GM19023 (cell line): ENCODE results near the gene CELF5.

ENCODE experiments used
- ATAC-seq: cut with Tn5 transposase; IDR thresholded peaks from one replicate; pipeline ENCODE4 v1.9.1; 2021; ENCODE audit warnings: mild to moderate bottlenecking, moderate library complexity; ENCODE audit not compliant: unreplicated experiment

Gene CELF5

DNA sequence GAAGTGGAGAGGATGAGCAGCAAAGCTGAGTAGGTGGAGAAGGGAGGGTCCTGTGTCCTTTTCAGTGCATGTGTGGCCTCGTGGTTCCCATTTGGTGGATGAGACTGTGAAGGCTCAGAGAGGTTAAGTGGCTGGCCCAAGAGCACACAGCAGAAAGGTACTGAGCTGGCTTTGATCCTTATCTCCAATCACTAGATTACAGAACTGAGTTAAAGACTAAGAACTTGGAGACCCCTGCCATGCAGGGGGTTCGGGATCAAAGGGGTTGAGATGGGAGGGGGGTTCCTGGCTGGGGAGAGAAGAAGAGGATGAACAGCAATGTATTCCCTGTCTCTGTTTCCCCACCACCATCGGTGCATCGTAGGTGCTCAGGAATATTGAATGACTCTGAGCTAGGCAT lies 11.8 kb downstream of the CELF5 start:
- no peak for ATAC-seq

DNA sequence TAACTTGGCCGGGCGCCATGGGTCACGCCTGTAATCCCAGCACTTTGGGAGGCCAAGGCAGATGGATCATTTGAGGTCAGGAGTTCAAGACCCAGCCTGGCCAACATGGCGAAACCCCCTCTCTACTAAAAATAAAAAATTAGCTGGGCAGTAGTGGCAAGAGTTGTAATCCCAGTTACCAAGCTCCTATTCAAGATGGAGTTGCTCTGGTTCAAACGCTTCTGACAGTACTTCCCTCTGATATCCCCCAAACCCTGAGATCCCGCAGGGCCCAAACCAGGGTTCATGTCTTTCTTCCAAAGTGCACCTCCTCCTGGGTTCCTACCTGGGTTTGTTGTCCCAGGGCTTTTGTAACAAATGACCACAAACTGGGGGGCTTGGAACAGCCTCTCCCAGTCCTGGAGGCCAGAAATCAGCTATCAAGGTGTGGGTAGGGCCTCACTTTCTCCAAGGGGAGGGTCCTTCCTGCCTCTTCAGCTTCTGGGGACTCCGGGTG lies 13.7 kb downstream of the CELF5 start:
- ATAC-seq: no peak

DNA sequence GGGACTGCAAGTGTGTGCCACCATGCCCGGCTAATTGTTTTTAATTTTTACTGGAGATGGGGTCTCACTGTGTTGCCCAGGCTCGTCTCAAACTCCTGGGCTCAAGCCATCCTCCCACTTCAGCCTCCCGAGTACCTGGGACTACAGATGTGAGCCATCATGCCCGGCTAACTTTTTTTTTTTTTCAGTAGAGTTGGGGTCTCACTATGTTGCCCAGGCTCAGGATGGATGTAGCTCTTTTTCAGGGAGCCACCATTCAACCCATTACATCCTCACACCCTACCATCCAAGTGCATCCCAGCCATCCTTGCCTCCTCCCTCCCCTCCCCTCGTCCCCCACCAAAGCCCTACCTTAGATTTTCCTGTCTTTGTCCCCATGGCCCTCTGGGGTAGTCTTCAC lies 14.9 kb downstream of the CELF5 start:
- no peak for ATAC-seq

DNA sequence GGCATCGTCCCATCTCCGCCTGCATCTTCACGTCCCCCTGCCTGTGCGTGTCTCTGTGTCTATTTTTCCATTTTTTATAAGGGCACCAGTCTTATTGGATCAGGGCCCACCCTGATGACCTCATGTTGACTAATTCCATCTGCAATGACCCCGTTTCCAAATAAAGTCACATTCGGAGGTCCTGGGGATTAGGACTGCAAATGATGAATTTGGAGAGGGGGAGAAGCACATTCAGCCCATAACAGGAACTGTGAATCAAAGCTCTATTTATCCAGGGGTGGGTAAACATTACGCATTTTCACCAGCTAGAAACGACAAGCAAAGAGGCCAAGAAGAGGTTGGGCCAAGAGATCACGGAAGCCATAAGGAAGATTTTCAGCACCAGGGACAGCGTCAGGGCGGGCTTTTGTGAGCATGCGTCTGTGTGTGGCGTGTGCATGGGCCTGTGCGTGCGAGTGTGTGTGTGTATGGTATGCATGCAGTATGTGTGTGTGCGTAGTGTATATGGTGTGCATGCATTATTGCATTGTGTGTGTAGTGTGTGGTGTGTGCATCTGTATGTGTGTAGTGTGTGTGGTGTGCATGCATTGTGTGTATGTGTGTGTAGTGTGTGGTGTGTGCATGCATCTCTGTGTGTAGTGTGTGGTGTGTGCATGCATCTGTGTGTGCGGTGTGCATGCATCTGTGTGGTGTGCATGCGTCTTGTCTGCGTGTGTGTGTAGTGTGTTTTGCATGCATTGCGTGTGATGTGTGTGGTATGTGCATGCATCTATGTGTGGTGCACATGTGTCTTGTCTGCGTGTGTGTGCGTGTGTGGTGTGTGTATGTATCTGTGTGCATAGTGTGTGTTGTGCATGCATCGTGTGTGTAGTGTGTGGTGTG lies 19.6 kb downstream of the CELF5 start:
- no peak for ATAC-seq

DNA sequence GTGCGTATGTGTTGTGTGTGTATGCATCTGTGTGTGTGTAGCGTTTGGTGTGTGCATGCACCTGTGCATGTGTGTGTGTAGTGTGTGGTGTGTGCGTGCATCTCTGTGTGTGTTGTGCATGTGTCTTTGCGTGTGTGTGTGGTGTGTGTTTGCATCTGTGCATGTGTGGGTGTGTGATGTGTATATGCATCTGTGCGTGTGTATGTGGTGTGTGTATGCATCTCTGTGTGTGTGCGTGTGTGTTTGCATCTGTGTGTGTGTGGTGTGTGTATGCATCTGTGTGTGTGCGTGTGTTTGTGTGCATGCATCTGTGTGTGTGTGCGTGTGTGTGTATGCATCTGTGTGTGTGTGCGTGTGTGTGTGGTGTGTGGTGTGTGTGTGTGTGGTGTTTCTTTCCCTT lies 20.6 kb downstream of the CELF5 start:
- no peak for ATAC-seq

DNA sequence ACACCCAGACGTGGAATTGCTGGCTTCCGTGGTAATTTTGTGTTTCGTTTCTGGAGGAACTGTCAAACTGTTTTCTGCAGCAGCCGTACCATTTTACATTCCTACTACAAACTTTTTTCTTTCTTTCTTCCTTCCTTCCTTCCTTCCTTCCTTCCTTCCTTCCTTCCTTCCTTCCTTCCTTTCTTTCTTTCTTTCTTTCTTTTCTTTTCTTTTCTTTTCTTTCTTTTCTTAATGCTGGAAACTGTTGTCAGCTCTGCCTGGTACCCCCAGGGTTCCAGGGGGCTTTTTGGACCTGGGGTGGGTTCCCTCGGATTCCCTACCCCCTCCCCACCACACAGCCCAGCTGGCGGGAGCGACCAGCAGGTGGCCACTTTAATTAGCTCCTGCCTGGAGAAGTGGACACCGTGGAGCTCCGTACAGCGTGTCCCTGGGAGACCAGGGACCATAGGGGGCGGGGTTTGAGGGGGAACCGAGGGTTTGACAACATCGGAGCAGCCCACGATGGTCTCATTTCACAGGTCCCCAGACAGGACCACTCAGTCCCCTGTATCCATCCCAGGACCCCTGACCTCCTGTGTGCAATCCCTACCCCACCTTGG lies 24.4 kb downstream of the CELF5 start:
- no peak for ATAC-seq

DNA sequence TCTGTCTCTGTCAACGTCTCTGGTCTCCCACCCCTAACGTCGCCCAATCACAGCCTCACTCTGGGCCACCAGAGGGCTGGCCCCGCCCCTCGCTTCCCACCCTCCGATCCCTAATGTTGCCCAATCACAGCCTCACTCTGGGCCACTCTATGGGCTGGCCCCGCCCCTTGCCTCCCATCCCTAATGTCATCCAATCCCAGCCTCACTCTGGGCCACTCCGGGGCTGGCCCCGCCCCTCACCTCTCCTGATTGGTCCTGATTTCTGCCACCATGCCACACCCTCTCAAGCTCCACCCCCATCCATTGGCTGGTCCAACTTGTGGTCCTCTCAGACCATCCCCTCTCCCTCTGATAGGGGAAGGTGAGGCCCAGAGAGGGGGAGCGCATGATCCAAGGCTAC lies 24.9 kb downstream of the CELF5 start:
- ATAC-seq: no peak

DNA sequence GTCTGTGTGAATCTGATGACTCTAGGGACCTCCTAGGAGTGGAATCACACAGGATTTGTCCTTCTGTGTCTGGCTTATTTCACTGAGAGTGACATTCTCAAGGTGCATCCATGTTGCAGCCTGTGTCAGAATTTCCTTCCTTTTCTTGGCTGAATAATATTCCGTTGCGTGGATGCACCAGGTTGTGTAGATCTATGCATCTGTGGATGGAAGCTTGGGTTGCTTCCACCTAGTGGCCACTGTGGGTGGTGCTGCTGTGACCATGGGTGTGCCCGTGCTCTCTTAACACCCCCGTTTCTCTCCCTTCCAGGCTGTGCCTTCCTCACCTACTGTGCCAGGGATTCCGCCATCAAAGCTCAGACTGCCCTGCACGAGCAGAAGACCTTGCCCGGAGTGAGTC lies 26.2 kb downstream of the CELF5 start:
- ATAC-seq: no peak

DNA sequence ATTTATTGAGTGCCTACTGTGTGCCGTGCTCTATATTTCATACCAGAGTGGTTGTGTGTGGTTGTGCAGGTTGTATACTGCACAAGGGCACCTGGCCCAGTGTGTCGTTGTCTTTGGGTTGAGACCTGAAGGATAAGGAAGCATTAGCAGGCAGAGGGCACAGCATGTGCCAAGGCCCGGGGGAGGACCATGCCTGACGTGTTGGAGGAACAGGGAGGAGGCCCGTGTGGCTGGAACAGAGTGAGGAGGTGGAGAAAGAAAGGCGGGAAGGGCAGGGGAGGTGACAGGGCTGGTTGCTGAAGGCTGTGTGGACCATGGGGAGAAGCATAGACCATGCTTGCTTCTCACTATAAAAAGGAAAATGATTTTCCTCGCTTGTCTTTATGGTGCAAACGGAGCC lies 26.8 kb downstream of the CELF5 start:
- no peak for ATAC-seq

DNA sequence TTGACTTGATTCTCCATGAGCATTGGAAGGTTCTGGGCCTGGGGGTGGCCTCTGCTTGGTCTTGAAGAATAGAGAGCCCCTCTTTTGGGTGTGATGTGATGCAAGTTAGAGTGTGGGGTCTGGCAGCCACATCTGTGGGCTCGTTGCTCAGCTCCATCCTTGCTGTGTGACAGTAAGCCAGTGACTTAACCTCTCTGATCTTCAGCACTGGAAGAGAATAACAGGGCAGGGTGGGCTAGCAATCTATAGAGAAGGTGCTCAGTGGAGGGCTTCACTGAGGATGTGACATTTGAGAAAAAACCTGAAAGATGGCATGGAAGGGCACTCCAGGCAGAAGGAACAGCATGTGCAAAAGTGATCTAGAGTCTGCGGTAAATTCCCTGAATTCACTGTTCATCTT lies 28.2 kb downstream of the CELF5 start:
- no peak for ATAC-seq

DNA sequence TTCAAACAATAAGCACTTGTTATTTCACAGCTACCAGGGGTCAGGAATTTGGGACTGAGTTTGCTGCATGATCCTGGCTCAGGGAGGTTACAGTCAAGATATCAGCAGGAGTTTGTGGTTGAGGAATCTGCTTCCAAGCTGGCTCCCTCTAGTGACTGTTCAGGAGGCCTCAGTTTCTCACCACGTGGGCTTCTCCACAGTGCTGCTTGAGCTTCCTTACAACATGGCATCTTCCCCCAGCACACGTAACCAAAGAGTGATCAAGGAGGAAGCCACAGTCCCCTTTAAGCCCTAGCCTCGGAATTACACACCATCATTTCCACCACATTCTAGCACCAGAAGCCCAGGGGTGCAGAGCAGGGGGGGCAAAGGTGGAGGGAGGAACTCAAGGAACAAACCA lies 28.8 kb downstream of the CELF5 start:
- no peak for ATAC-seq

DNA sequence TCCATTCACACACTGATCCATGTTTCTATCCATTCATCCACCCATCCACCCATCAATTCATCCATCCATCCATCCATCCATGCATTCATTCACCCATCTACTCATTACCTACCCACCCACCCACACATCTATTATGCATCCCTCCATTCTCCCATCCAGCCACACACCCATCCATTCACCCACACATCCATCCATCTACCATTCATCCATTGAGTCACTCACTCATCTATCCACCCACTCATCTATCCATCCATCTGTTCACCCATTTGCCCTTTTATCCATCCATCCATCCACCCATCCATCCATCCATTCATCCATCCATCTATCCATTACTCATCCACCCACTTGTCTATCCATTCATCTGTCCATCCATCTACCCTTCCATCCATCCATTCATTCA lies 30.1 kb downstream of the CELF5 start:
- no peak for ATAC-seq

DNA sequence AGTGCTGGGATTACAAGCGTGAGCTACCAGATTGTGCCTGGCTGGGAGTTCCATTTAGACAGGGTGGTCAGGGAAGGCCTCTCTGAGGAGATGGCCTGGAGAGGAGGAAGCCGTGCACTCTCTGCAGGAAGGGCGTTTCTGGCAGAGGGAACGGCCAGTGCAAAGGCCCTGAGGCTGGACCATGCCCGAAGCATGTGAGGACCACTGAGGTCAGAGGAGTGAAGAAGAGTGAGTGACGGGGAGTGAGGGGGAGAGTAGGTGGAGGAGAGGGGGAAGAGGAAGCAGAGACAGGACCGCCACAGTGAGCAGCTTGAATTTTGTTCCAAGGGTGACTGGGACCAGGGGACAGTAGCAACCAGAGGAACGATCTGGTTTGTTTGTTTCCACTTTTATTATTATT lies 32.6 kb downstream of the CELF5 start:
- ATAC-seq: no peak

DNA sequence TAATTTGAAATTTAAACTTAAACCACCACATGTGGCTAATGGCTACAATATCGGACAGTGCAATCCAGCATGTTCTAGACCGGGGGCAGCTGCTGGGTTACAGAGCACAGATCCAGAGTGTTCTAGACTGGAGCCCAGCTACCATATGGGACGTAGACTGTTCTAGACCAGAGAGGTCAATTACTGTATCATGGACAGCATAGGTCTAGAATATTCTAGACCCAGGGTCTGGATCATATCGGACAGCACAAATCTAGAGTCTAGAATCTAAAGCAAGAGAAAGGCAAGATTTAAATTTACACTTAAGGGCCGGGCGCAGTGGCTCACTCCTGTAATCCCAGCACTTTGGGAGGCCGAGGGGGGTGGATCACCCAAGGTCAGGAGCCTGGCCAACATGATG lies 37.9 kb downstream of the CELF5 start:
- ATAC-seq: no peak

DNA sequence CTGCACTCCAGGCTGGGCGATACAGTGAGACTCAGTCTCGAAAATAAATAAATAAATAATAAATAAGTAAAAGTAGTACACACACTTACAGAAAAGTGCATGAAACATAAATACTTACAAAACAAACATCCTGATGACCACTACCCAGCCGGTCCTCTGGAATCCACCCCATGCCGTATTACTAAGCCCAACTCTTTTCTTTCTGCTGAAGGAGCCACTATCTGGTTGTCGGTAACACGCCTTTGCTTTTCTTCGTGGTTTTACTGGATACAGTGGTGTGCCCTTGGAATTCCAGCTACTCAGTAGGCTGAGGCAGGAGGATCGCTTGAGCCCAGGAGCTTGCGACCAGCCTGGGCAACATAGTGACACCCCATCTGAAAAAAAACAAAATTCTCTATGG lies 39.4 kb downstream of the CELF5 start:
- ATAC-seq: no peak

DNA sequence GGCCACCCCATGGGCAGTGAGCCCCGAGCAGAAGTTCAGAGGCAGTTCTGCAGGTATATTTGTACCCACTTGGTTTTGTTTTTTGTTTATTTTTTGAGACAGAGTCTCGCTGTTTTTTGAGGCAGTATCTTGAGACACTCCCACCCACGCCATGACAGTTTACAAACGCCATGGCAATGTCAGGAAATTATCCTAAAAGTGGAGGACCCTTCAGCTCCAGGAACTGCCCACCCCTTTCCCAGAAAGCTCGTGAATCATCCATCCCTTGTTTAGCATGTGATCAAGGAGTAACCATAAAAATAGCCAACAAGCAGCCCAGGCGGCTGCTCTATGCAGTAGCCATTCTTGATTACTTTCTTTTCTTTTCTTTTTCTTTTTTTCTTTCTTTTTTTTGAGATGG lies 41.0 kb downstream of the CELF5 start:
- ATAC-seq: no peak

DNA sequence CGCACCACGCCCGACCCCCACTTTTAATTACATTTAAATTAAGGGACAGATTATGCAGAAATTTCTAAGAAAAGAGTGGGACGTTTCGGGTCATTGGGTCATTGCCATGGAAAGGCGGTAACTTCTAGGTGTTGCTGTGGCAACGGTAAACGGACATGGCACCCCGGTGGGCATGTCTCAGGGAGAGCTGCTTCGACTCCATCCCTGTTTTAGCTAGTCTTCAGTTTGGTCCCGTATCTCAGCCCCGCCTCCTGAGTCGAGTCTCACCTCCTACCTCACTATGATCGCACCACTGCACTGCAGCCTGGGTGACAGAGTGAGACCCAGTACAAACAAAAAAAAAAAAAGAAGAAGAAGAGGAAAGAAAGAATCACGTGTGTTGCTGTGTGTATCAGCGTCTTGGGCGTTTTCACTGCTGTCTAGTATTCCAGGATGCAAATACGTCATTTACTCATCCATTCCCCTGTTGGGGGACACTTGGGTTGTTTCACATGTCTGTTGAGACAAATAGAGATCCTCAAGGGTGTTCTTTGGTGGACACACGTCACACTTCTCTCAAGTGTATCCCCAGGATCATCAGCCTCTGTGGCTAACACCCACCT lies 41.7 kb downstream of the CELF5 start:
- no peak for ATAC-seq

DNA sequence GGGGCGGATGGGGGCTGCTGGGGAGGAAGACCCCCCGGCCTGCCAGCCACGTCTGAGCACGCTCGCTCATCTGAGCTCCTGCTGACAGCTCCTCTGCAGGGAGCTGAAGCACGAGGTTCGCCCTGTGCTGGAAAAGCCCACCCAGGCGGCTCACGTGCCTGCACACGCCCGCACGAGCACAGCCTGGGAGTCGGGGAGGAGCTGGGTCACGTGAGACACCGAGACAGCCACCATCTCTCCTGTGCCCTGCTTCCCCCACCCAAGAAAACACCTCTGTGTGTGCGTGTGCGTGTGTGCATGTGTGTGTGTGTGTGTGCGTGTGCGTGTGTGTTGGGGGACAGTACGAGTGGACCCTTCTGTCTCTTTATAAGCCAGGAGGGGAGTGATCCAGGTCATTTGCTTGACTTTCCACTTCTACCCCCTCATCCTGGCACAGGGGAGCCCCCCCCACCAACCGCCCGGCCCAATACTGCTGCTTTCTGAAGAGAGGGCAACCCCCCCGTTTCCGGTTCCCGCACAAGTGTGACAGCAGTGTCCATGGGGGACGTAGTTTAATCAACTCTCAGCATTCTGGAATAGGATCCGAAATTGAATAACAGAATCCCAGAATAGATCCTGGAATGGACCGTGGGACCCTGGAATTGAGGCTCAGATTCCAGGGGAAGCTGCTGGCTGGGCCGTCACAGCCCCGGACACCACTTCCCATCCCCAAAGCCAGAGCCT lies 42.5 kb downstream of the CELF5 start:
- ATAC-seq: no peak

DNA sequence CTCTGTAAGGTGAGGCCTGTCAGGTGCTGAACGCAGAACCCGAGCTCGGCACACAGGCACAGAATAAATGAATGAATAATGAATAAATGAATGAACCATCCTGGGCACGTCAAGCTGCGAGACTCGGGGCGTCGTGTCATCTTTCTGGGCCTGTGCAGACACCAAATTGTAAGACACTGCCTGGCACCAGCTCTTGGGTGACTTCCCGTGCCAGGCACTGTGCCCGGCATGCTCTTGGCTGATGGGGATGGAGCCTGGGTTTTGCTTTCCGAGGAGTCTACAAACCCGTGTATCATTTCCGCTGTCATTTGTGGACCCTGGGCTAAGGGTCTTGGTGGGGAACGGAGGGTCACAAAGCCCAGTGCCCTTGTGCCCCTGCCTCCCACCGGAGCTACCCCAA lies 43.9 kb downstream of the CELF5 start:
- ATAC-seq: no peak

DNA sequence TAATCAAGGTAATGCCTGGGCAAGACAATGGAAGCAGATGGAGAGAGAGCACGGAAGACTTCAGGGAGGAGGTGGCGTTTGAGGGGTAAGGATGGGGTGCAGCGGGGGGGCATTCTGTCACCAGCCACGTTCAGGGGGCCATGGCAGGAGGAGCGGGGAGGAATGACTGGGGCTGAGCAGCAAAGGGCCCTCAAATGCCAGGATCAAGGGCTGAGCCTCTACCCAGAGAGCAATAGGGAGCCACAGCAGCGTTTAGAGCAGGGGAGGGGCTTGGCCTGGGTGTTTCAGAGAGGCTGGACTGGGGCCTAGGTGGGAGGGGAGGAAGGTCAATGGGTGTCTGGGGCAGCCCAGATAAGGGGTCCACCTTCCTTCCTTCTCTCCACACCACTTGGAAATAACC lies 44.3 kb downstream of the CELF5 start:
- no peak for ATAC-seq

DNA sequence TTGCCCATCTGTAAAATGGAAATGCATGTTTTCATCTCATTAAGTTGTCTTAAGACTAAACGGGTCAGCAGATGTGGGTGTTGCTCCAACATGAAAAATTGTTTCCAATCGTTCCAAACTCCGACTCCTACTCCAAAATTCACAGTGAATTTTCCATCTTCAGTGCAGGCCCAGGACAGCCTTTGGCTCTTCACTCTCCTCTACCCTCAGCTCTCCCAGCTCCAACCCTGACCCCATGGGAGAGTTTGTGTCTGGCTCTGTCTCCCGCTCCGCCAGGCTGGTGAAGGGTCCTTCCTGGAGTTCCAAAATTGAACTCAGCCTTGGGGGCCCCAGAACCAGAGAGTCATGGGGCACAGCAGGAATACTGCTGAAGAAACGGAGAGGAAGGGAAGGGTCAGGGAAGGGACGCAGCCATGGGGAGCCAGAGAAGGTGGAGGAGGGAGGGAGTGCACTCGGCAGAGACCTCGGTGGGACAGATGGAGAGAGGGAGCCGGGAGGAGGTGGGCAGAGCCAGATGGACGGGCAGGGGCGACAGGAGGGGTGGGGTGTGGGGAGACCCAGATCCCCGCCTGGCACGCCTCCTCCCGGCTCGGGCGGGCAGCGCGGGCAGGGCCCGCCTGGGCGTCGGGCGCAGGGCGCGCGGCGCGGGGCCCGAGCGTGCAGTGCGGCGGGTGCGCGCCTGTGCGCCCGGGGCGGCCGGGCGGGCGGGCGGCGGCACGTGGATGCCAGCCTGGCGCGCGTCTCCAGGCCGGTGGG lies 45.6 kb downstream of the CELF5 start:
- no peak for ATAC-seq
